Activated CD4-positive, alpha-beta T cell treated with anti-CD3 and anti-CD28 coated beads, Interleukin-2, amount 50 U/mL, for 24 hours (primary cell): ENCODE results near the gene BMPER.
"Not testable (repeated sequence)": the region's sequence is repeated elsewhere in the genome, so short reads cannot be mapped to it uniquely, and the experiment has no call there.

Experiments
- DNase-seq, 2 donors: peaks; one replicate each; pipeline ENCODE4 v3.0.0-alpha.2; 2020; ENCODE audit warnings: low read depth in 1 of 2, low spot score in 1 of 2

Gene BMPER

DNA sequence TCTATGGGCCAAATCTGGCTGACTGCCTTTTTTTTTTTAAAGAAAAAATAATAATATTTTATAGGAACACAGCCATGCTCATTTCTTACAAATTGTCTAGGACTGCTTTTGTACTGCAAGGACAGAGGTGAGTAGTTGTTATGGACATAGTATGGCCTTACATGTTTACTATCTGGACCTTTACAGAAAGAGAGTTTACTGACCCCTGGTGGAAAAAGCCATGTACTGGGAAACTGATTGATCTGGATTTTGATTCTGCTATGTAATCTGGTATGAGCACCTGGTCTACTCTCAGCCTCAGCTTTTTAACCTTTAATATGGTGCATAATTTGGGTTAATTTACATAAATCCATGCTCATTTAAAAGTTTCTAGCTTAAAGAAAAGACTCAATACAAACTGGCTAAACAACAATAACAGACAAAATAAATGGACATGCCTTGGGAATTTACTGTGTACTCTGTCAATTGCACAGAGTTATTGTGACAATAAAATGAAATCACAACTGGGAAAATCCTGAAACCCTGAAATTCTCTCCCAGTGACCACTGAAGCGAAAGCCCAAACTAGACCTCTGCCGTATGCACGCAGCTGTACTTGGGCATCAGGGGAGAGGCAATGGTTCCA lies 260.7 kb downstream of the BMPER start:
- DNase-seq: no peak

DNA sequence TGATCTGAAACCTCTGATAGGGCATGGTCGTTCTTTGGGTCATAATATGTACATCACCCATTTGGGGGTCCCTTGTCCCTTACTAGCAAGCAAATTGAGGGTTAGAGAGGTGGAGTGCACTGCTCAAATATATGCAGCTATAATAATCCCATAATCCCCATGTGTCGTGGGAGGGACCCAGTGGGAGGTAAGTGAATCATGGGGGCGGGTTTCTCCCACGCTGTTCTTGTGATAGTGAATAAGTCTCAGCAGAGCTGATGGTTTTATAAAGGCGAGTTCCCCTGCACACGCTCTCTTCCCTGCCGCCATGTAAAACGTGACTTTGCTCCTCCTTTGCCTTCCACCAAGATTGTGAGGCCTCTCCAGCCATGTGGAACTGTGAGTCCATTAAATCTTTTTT lies 262.7 kb downstream of the BMPER start:
- DNase-seq: no peak

DNA sequence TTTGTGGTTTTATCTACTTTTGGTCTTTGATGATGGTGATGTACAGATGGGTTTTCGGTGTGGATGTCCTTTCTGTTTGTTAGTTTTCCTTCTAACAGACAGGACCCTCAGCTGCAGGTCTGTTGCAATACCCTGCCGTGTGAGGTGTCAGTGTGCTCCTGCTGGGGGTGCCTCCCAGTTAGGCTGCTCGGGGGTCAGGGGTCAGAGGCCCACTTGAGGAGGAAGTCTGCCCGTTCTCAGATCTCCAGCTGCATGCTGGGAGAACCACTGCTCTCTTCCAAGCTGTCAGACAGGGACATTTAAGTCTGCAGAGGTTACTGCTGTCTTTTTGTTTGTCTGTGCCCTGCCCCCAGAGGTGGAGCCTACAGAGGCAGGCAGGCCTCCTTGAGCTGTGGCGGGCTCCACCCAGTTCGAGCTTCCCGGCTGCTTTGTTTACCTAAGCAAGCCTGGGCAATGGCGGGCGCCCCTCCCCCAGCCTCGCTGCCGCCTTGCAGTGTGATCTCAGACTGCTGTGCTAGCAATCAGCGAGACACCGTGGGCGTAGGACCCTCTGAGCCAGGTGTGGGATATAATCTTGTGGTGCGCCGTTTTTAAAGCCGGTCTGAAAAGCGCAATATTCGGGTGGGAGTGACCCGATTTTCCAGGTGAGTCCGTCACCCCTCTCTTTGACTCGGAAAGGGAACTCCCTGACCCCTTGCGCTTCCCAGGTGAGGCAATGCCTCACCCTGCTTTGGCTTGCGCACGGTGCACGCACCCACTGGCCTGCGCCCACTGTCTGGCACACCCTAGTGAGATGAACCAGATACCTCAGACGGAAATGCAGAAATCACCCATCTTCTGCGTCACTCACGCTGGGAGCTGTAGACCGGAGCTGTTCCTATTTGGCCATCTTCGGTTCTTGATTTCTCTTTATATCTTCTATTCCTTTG lies 269.6 kb downstream of the BMPER start:
- not testable (repeated sequence) for DNase-seq

DNA sequence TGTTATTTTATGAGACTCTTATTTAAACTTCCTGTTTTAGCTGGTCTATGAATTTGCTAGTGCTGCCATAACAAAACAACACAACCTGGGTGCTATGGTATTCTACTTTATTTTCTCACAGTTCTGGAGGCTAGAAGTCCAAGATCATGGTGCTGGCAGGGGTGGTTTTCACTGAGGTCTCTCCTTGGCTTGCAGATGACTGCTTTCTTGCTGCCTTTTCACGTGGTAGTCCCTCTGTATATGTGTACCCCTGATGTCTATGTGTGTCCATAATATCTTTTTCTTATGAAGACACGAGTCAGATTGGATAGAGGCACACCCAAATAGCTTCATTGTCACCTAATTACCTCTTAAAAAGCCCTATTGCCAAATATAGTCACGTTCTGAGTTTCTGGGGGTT lies 270.5 kb downstream of the BMPER start:
- no peak for DNase-seq

DNA sequence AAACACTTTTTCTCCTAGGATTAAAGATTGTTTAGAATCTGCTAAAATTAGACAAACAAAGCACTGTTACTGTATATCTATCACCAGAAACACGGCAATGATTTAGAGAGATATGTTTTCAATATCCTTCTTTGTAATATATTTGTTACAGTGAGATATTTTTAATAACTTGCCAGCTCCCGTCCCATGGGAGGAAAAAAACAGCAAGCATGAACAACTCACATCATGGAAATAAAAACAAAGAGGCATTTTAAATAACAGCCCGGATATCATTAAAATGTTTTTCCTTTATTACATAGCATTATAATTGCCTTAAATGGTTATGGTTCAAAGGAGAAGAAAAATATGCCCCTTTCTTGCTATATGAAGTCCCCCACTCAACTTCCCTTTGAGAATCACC lies 272.1 kb downstream of the BMPER start:
- DNase-seq: no peak

DNA sequence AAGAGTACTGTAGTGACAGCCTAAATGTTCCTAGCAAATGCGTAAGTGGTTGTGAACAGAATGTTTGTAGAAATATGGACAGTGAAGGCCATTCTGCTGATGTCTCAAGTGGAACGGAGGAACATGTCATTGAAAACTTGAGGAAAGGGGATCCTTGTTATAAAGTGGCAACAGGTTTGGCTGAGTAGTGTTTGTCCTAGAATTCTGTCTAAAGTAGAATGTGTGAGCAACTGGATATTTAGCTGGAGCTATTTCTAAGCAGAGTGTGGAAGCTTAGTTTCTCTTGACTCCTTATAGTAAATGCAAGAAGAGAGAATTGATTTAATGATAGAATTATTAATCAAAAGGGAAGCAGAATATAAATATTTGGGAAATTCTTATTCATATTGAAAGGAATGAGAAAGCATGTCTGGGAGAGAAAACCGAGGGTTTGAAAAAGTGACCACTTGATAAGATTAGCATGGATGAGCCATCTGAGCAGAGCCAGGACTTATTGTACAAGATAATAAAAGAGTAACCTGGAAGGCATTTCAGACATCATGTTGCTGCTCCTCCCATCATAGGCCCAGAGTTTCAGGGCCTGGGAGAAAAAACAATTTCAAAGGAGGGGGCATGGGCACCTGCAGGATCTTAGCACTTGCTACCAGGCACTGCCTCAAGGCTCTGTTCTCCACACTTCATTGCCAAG lies 276.1 kb downstream of the BMPER start:
- DNase-seq: no peak

DNA sequence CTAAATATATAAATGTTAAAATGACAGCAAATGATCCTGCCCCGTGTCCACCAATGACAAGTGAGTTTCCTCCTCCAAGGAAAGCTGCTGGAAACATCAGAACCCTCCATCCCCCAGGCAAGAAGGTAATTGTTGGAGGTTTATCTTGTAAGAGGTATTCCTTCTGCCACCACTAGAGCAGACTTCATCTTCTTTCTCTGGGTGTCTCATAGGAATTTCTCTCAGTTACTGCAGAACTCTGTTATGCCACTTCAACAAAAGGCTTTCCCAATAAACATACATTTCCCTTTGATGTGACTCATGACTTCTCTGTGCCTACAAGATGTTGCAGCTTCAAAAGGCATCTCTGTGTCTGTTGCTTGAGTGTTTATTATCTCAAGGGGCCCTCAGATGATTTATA lies 279.1 kb downstream of the BMPER start:
- no peak for DNase-seq

DNA sequence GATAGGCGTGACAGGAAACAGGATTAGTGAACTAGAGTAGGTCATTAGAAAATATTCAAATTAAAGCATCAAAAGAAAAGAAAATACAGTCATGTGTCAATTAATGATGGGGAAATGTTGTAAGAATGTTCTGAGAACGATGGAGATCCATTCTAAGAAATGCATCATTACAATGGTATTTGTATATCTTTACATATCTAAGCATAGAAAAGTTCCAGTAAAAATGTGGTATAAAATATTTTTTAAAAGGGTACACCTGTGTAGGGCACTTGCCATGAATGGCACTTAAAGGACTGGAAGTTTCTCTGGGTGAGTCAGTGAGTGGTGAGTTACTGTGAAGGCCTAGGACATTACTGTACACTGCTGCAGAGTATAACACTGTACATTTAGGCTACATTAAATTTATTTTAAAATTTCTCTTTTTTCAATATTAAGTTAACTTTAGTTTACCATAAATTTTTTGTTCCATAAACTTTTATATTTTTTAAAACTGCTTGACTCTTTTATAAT lies 282.5 kb downstream of the BMPER start:
- DNase-seq: no peak

DNA sequence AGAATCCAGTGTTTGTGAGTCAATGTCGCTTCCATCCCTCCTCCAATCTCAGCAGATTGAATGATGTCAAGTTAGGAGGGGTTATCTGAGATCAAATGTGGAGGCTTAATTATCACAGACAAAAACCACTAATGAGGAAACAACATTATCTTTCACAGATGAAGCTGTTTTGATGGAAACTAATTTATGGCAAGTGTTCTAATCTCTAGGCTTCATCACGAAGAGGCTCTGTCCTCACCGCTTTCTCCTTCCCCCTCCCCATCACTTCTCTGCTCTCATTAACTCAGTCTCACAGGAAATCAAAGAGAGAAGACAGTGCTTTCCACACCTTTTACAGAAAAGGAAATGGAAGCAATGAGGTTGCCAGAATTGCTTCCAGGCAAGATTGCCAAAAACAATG lies 283.7 kb downstream of the BMPER start:
- no peak for DNase-seq

DNA sequence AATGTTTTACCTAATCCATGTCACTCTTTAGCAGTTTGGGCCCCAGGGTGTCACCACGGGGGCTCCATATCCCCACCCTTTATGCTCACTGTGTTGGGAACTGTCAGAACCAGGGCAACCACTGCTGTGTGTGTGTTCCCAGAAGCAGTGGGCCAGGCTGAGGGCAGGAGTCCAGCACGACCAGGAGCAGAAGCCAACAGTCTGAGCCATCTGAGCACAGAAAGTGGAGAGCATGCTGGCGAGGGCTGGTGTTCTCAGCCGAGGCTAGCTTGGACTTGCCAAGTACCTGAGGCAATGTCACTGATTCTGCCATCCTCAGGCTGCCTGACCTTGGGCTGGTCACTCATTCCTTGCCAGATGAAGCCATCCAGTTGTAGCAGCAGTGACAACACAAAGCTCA lies 285.0 kb downstream of the BMPER start:
- no peak for DNase-seq

DNA sequence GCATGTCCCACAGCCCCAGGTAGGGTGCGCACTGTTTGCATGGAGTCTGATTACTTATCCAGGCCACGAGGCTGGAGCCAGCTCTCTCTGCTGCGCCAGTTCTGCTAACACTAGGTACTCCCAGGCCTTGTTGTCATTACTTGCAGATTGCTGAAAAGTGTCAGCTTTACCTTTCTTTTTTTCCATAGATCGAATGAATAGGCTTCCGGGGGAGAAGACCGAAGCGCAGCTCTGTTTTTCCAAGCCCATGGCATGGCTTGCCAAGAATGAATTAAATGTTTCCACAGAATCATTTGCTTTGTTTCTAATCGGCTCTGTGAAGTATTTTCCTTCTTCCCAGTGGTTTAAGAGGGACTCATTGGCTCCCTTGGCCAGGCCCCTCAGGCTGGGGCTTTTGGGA lies 285.8 kb downstream of the BMPER start:
- no peak for DNase-seq

DNA sequence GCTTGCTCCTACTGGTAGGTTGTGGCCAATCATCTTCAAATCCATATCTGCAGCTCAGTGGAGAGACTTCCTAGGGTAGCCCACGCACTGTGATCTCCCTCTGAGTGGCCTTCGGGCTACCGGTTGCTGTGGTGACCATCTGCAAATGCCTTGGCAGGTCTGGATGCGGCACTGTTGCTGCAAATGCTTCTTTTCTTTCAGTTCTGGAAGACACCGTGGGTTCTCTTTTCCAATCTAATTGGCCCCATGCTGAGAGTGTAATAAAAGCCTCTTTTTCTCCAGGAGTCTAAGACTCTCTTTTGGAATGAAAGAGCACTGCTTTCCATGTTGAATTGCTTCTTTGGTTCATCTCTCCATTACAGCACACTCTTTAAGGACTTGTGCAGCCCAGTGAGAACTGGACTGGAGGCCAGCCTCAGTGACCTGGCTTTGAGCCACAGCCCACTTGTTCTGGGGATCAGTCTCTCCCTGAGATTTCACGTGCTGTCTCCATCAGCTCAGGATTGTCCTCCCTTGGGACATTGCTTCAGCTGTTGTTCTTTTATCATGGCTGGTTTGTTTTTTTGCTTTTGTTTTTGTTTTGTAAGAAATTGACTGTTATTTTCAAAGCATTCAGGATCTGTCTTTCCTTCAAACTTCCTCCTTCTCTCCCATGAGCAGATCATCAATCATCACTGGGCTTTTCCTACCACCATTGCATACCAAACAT lies 286.6 kb downstream of the BMPER start:
- no peak for DNase-seq

DNA sequence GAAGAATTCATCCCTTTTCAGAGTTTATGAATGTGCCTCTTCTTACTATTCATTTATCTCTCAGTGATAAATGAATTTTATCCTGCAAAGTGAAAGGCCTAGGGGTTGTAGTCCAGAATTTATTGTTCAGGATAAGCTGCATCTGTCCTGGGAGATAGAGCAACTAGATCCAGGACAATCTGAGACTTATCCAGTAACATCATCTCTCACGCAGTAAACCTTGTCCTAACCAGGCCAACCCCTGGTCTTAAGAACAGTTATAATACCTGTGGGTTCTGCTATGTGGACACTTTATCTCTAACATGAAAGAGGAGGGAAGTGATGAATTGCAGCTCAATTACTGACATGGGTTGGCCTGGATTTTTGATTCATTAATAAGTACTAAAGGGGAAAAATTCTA lies 287.6 kb downstream of the BMPER start:
- DNase-seq: no peak

DNA sequence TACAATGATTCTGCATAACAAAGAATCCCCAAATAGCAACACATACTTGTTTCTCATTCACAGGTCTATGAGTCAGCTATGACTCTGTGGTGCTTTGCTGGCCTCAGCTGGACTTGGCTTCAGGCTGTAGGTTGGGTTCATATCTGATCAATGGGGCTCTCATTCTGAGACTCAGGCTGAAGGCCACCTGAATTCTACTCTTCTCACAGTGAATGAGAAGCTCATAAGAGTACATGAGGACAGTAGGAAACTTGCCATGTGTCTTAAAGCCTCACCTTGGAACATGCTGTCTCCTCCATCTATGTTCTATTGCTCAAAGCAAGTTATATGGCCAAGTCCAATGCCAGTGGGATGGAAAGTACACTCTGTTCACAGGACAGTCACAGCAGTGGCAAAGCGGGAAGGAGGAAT lies 292.9 kb downstream of the BMPER start:
- no peak for DNase-seq
